Lower leg skin (tissue), 4 donors: Measurements from ENCODE around the gene BTNL9. TPM values are rescaled to one million over a fixed set of nuclear protein-coding genes. Genes with fewer than 3 reads are reported as not detected.
"Not testable (repeated sequence)": the region's sequence is repeated elsewhere in the genome, so short reads cannot be mapped to it uniquely, and the experiment has no call there.

Experiments
- DNase-seq, 2 donors: peaks; one replicate each; pipeline ENCODE4 v3.0.0-alpha.2; 2019; ENCODE audit warnings: low spot score in 2 of 2
- H3K4me3 ChIP-seq: fragments of 200-600 bp; sonication (generic); 2 replicates; pipeline ENCODE4 v1.5.1; 2017; ENCODE audit warnings: mild to moderate bottlenecking, low read depth; ENCODE audit not compliant: poor library complexity, severe bottlenecking
- CTCF ChIP-seq, 3 donors: fragments of 450-650 bp; IDR thresholded peaks; one replicate each; pipeline ENCODE4 v1.5.1; 2016; ENCODE audit warnings: antibody characterized with exemption in 3 of 3, mild to moderate bottlenecking in 3 of 3, moderate library complexity in 2 of 3
- POLR2A ChIP-seq, 2 donors: fragments of 450-650 bp; IDR thresholded peaks; one replicate each; pipeline ENCODE4 v1.6.1; 2016 to 2017; ENCODE audit warnings: antibody characterized with exemption in 2 of 2, mild to moderate bottlenecking in 1 of 2, moderate library complexity in 1 of 2
- WGBS, 2 donors: methylation state at CpG; one replicate each; pipeline ENCODE4 v1.1.5; 2018; 5-methylcytosine and 5-hydroxymethylcytosine counted together
- intact Hi-C: fragments of 100-400 bp; cut with DNase I; formaldehyde crosslinking; loops from one replicate; pipeline ENCODE4 v1.15.0; 2023; ENCODE audit warnings: low total_unique reads
- total RNA-seq, 4 donors: library from RNA; depleted of rRNA; stranded (reverse); fragments of >200 nt; gene quantifications; one replicate each; pipeline ENCODE4 v1.1.0, GENCODE V29; 2016

Gene BTNL9
- total RNA-seq, 4 donors from 2014 or later: 11.7 to 26.6 (median 16.2) TPM

- no peak for TF ChIP-seq POLR2A (IDR thresholded peaks at IDR 0.05)
- no peak for TF ChIP-seq CTCF (IDR thresholded peaks at IDR 0.05)
- 15 to 19% methylated on average over 21 to 22 of the region's 22 CpGs for WGBS, 2 donors
- H3K4me3 ChIP-seq: no peak overlapping the region
- DNase-seq: peak in 1 of 2 donors; percentile 80
- intact Hi-C loops: no loop called here
Observed at GRCh38 chr5:181098762-181099601, 58.9 kb downstream of the BTNL9 start.

- DNase-seq: peak in 1 of 2 donors; percentile 80
- intact Hi-C loops: no loop called here
- WGBS, 2 donors: 53 to 55% methylated on average over 11 of the region's 11 CpGs
- no peak overlapping the region for H3K4me3 ChIP-seq
- no peak for TF ChIP-seq POLR2A (IDR thresholded peaks at IDR 0.05)
- TF ChIP-seq CTCF (IDR thresholded peaks at IDR 0.05): no peak
Observed at GRCh38 chr5:181099602-181100086, 59.6 kb downstream of the BTNL9 start.

GRCh38 chr5:181100121-181100875, 60.2 kb downstream of the BTNL9 start:
- no peak for TF ChIP-seq POLR2A (IDR thresholded peaks at IDR 0.05)
- no peak for TF ChIP-seq CTCF (IDR thresholded peaks at IDR 0.05)
- H3K4me3 ChIP-seq: no peak overlapping the region
- DNase-seq: no peak
- intact Hi-C loops: no loop called here
- whole genome bisulfite sequencing, 2 donors: 12 to 16% methylated on average over 16 to 22 of the region's 62 CpGs

GRCh38 chr5:181101030-181101641, 61.1 kb downstream of the BTNL9 start:
- H3K4me3 ChIP-seq, intact Hi-C loops: not testable (repeated sequence)
- no CpG with 5 or more reads among the region's 54 CpGs for WGBS, 2 donors
- peak in 1 of 2 donors; percentile 71 for DNase-seq

- intact Hi-C loops, DNase-seq, H3K4me3 ChIP-seq: not testable (repeated sequence)
- WGBS, 2 donors: no CpG with 5 or more reads among the region's 30 CpGs
Observed at GRCh38 chr5:181101930-181102674, 62.0 kb downstream of the BTNL9 start.

- DNase-seq: peak in 1 of 2 donors; percentile 76
- H3K4me3 ChIP-seq, intact Hi-C loops: not testable (repeated sequence)
- 7 to 11% methylated on average over 5 of the region's 5 CpGs for WGBS, 2 donors
Observed at GRCh38 chr5:181104259-181104568, 64.1 kb downstream of the BTNL9 start.

GRCh38 chr5:181104606-181105390, 64.7 kb downstream of the BTNL9 start:
- WGBS, 2 donors: 72 to 73% methylated on average over 16 to 19 of the region's 20 CpGs
- DNase-seq, intact Hi-C loops: not testable (repeated sequence)

More at GRCh38 chr5:181104606-181105390, 64.7 kb downstream of the BTNL9 start:
- H3K4me3 ChIP-seq: not testable (repeated sequence)
